IMR-90 (cell line): Measurements from ENCODE around the gene ZNF653.

Source experiments
- CTCF ChIP-seq: conservative IDR thresholded peaks from 2 replicates; pipeline ENCODE4 v1.5.1; 2012; ENCODE audit warnings: mild to moderate bottlenecking, low read depth, low read length, improper control_type of control experiment
- FOS ChIP-seq: fragments of 150-350 bp; IDR thresholded peaks from 2 replicates; pipeline ENCODE4 v1.6.1; 2016; ENCODE audit warnings: low read depth, low read length
- MAFK ChIP-seq: IDR thresholded peaks from 2 replicates; pipeline ENCODE4 v1.6.1; 2012; ENCODE audit warnings: low read depth, low read length, improper control_type of control experiment
- MXI1 ChIP-seq: IDR thresholded peaks from 2 replicates; pipeline ENCODE4 v1.6.1; 2012; ENCODE audit warnings: low read depth, mild to moderate bottlenecking, low read length, moderate library complexity, borderline replicate concordance
- POLR2A ChIP-seq: IDR thresholded peaks from 2 replicates; pipeline ENCODE4 v1.6.1; 2012; ENCODE audit warnings: mild to moderate bottlenecking, low read depth, low read length
- RAD21 ChIP-seq: IDR thresholded peaks from 2 replicates; pipeline ENCODE4 v1.6.1; 2012; ENCODE audit warnings: low read length, improper control_type of control experiment
- RCOR1 ChIP-seq: IDR thresholded peaks from 2 replicates; pipeline ENCODE4 v1.6.1; 2012; ENCODE audit warnings: mild to moderate bottlenecking, low read length, improper control_type of control experiment; ENCODE audit not compliant: insufficient replicate concordance
- USF2 ChIP-seq: fragments of 150-350 bp; IDR thresholded peaks from 2 replicates; pipeline ENCODE4 v1.6.1; 2017; ENCODE audit warnings: mild to moderate bottlenecking, antibody characterized with exemption, low read length, low read depth

GRCh38 chr19:11540645-11541044 lies 35.0 kb upstream of the ZNF653 start:
- TF ChIP-seq CTCF (no peak), POLR2A (no peak), RCOR1 (no peak), USF2 (no peak), FOS (no peak), MAFK (no peak), RAD21 (no peak), MXI1 (no peak)
